ENCODE measurements around the gene IPO5.

DNA sequence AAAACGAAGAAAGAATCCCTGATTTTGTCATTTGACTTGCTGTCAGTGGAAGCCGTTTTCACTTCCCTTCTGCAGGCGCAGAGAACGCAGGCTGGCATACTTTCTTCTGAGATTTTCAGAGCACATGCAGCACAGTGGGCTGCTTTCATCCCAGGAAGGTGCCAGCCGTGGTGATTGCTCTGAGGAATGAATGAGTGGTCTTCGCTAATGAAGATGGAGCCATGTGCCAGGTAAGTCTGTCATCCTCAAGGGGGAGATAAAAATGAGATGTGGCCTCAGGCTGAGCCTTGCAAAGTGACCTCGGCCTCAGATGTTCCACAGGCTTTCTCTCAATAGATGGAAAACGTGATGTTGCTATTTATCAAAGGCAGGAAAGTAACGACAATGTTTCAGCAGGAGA is 94.8 kb downstream of the IPO5 start:
- TF ChIP-seq, protein P1, sequence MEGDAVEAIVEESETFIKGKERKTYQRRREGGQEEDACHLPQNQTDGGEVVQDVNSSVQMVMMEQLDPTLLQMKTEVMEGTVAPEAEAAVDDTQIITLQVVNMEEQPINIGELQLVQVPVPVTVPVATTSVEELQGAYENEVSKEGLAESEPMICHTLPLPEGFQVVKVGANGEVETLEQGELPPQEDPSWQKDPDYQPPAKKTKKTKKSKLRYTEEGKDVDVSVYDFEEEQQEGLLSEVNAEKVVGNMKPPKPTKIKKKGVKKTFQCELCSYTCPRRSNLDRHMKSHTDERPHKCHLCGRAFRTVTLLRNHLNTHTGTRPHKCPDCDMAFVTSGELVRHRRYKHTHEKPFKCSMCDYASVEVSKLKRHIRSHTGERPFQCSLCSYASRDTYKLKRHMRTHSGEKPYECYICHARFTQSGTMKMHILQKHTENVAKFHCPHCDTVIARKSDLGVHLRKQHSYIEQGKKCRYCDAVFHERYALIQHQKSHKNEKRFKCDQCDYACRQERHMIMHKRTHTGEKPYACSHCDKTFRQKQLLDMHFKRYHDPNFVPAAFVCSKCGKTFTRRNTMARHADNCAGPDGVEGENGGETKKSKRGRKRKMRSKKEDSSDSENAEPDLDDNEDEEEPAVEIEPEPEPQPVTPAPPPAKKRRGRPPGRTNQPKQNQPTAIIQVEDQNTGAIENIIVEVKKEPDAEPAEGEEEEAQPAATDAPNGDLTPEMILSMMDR (conservative IDR thresholded peaks at IDR 0.05): no peak
- no peak for TF ChIP-seq EZH2 (IDR thresholded peaks at IDR 0.05; ENCODE audit: low read depth)
